HepG2 (cell line): ENCODE measurements around the gene TPGS1. TPM values are rescaled to one million over a fixed set of nuclear protein-coding genes. Genes with fewer than 3 reads are reported as not detected.

Source experiments
- ATM ChIP-seq: fragments of 450-650 bp; IDR thresholded peaks from 2 replicates; pipeline ENCODE4 v1.7.1; 2017; ENCODE audit warnings: mild to moderate bottlenecking, borderline replicate concordance
- CCDC6 ChIP-seq: sonication (generic); formaldehyde crosslinking; IDR thresholded peaks from 2 replicates; pipeline ENCODE4 v1.8.1; 2022; ENCODE audit warnings: mild to moderate bottlenecking, missing genetic modification reagents, moderate library complexity
- HOXA7 ChIP-seq: sonication (generic); formaldehyde crosslinking; IDR thresholded peaks from 2 replicates; pipeline ENCODE4 v1.8.1; 2022; ENCODE audit warnings: mild to moderate bottlenecking, missing genetic modification reagents, moderate library complexity
- KLF9 ChIP-seq: IDR thresholded peaks from 2 replicates; pipeline ENCODE4 v1.6.1; 2016; ENCODE audit warnings: low read depth
- NFKBIZ ChIP-seq: IDR thresholded peaks from 2 replicates; pipeline ENCODE4 v1.6.1; 2018; ENCODE audit warnings: missing genetic modification reagents, missing compliant biosample characterization
- PAWR ChIP-seq: sonication (generic); formaldehyde crosslinking; IDR thresholded peaks from 2 replicates; pipeline ENCODE4 v1.4.0; 2020; ENCODE audit warnings: missing genetic modification reagents, mild to moderate bottlenecking, borderline replicate concordance
- RELA ChIP-seq: sonication (generic); formaldehyde crosslinking; IDR thresholded peaks from 2 replicates; pipeline ENCODE4 v1.4.0; 2020; ENCODE audit warnings: missing genetic modification reagents
- SCMH1 ChIP-seq: sonication (generic); formaldehyde crosslinking; IDR thresholded peaks from 2 replicates; pipeline ENCODE4 v1.9.0; 2021; ENCODE audit warnings: missing genetic modification reagents, mild to moderate bottlenecking, borderline replicate concordance
- SETDB1 ChIP-seq: sonication (generic); formaldehyde crosslinking; IDR thresholded peaks from 2 replicates; pipeline ENCODE4 v1.5.1; 2020; ENCODE audit warnings: missing genetic modification reagents, mild to moderate bottlenecking, borderline replicate concordance
- TSC22D2 ChIP-seq: sonication (generic); formaldehyde crosslinking; IDR thresholded peaks from 2 replicates; pipeline ENCODE4 v1.5.1; 2020; ENCODE audit warnings: missing genetic modification reagents, mild to moderate bottlenecking, borderline replicate concordance
- ZBTB7A ChIP-seq: sonication (generic); formaldehyde crosslinking; IDR thresholded peaks from 2 replicates; pipeline ENCODE4 v1.8.0; 2022; ENCODE audit warnings: mild to moderate bottlenecking, missing genetic modification reagents
- ZFX ChIP-seq: sonication (generic); formaldehyde crosslinking; IDR thresholded peaks from 2 replicates; pipeline ENCODE4 v1.4.0; 2020; ENCODE audit warnings: mild to moderate bottlenecking, low read depth, missing genetic modification reagents, moderate library complexity
- ZNF17 ChIP-seq: sonication (generic); formaldehyde crosslinking; IDR thresholded peaks from 2 replicates; pipeline ENCODE4 v1.5.0; 2020; ENCODE audit warnings: mild to moderate bottlenecking, missing genetic modification reagents
- ZNF281 ChIP-seq: sonication (generic); formaldehyde crosslinking; IDR thresholded peaks from 2 replicates; pipeline ENCODE4 v1.4.0; 2020; ENCODE audit warnings: missing genetic modification reagents, borderline replicate concordance
- ZNF383 ChIP-seq: sonication (generic); formaldehyde crosslinking; IDR thresholded peaks from 2 replicates; pipeline ENCODE4 v1.4.0; 2020; ENCODE audit warnings: missing genetic modification reagents, mild to moderate bottlenecking, borderline replicate concordance
- ZNF414 ChIP-seq: sonication (generic); formaldehyde crosslinking; IDR thresholded peaks from 2 replicates; pipeline ENCODE4 v1.5.0; 2020; ENCODE audit warnings: missing genetic modification reagents
- ZNF501 ChIP-seq: sonication (generic); formaldehyde crosslinking; IDR thresholded peaks from 2 replicates; pipeline ENCODE4 v1.5.1; 2020; ENCODE audit warnings: mild to moderate bottlenecking, moderate library complexity, missing genetic modification reagents
- ZNF550 ChIP-seq: sonication (generic); formaldehyde crosslinking; IDR thresholded peaks from 2 replicates; pipeline ENCODE4 v1.4.0; 2020; ENCODE audit warnings: mild to moderate bottlenecking, missing genetic modification reagents, borderline replicate concordance
- ZNF552 ChIP-seq: sonication (generic); formaldehyde crosslinking; IDR thresholded peaks from 2 replicates; pipeline ENCODE4 v1.9.0; 2022; ENCODE audit warnings: missing genetic modification reagents, mild to moderate bottlenecking, borderline replicate concordance
- ZNF7 ChIP-seq: IDR thresholded peaks from 2 replicates; pipeline ENCODE4 v1.6.1; 2016; ENCODE audit warnings: missing biosample characterization, missing genetic modification reagents
- ZNF790 ChIP-seq: sonication (generic); formaldehyde crosslinking; IDR thresholded peaks from 2 replicates; pipeline ENCODE4 v1.8.0; 2022; ENCODE audit warnings: missing genetic modification reagents, mild to moderate bottlenecking, borderline replicate concordance
- polyA plus RNA-seq, 8 experiments: library from polyadenylated mRNA; depleted of rRNA in 3 of 8; stranded (reverse) in 7 of 8; unstranded in 1 of 8; fragments of >200 nt; fragmentation: Illumina TruSeq in 4 of 8; extraction: Trizol in 4 of 8; gene quantifications; 2 replicates each; pipeline versions ENCODE4 v1.2.1 to v1.2.3, GENCODE V29; 2011 to 2016; ENCODE audit warnings: low read depth in 4 of 8, missing spikeins in 1 of 8, mixed read lengths in 1 of 8; ENCODE audit not compliant: insufficient read depth in 1 of 8
- total RNA-seq, 5 experiments: library from RNA; depleted of rRNA; stranded (reverse); fragments of >200 nt; fragmentation: Illumina TruSeq; extraction: Trizol; gene quantifications; 2 replicates each; pipeline ENCODE4 v1.2.3, GENCODE V29; 2016; ENCODE audit warnings: low read depth in 1 of 5
- TF ChIP-seq, protein P1 (sequence below): sonication (generic); formaldehyde crosslinking; IDR thresholded peaks from 2 replicates; pipeline ENCODE4 v1.8.1; 2023; ENCODE audit warnings: mild to moderate bottlenecking, missing genetic modification reagents
- TF ChIP-seq, protein P2 (sequence below): sonication (generic); formaldehyde crosslinking; IDR thresholded peaks from 2 replicates; pipeline ENCODE4 v1.4.0; 2020; ENCODE audit warnings: mild to moderate bottlenecking, missing genetic modification reagents

TPGS1 gene
- total and polyA plus RNA-seq, 2 of the 13 experiments (the other 11 are each of a cell fraction or from before 2014, with no cell fraction given): 1.1 to 6.2 TPM

GRCh38 chr19:497869-498510 is 9.3 kb upstream of the TPGS1 start (continued):
- TF ChIP-seq ZNF414: no peak
- TF ChIP-seq ZFX (CRISPR knock-in tag): peak; percentile 82
- TF ChIP-seq RELA (CRISPR knock-in tag): no peak
- no peak for TF ChIP-seq SCMH1
- TF ChIP-seq ZNF501 (CRISPR knock-in tag): no peak
- no peak for TF ChIP-seq ZNF281 (CRISPR knock-in tag)
- no peak for TF ChIP-seq PAWR (CRISPR knock-in tag)
- peak; percentile 20; the same call in 1 of the 2 replicates for TF ChIP-seq ZBTB7A (CRISPR knock-in tag)
- TF ChIP-seq, protein P1, sequence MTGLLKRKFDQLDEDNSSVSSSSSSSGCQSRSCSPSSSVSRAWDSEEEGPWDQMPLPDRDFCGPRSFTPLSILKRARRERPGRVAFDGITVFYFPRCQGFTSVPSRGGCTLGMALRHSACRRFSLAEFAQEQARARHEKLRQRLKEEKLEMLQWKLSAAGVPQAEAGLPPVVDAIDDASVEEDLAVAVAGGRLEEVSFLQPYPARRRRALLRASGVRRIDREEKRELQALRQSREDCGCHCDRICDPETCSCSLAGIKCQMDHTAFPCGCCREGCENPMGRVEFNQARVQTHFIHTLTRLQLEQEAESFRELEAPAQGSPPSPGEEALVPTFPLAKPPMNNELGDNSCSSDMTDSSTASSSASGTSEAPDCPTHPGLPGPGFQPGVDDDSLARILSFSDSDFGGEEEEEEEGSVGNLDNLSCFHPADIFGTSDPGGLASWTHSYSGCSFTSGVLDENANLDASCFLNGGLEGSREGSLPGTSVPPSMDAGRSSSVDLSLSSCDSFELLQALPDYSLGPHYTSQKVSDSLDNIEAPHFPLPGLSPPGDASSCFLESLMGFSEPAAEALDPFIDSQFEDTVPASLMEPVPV (CRISPR knock-in tag): no peak
- TF ChIP-seq ZNF17: no peak
- TF ChIP-seq ZNF550 (CRISPR knock-in tag): no peak
- TF ChIP-seq ATM: no peak
- peak; percentile 42; the same call in 1 of the 2 replicates for TF ChIP-seq ZNF790 (CRISPR knock-in tag)
- TF ChIP-seq, protein P2, sequence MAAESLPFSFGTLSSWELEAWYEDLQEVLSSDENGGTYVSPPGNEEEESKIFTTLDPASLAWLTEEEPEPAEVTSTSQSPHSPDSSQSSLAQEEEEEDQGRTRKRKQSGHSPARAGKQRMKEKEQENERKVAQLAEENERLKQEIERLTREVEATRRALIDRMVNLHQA (CRISPR knock-in tag): no peak
- no peak for TF ChIP-seq ZNF7 (CRISPR knock-in tag)
- no peak for TF ChIP-seq HOXA7 (CRISPR knock-in tag)
- no peak for TF ChIP-seq KLF9
- no peak for TF ChIP-seq ZNF383
- no peak for TF ChIP-seq NFKBIZ (CRISPR knock-in tag)
- no peak for TF ChIP-seq ZNF552 (CRISPR knock-in tag)
- TF ChIP-seq CCDC6 (CRISPR knock-in tag): no peak
- TF ChIP-seq TSC22D2 (CRISPR knock-in tag): no peak
- TF ChIP-seq SETDB1: no peak
